B cell (primary cell): ENCODE data around the gene ZNF831.

Source experiments
- EZH2 ChIP-seq: IDR thresholded peaks from 2 replicates; pipeline ENCODE4 v1.6.1; 2012; ENCODE audit warnings: borderline replicate concordance, low read depth, mild to moderate bottlenecking, moderate library complexity, low read length; ENCODE audit not compliant: insufficient read depth, poor library complexity, severe bottlenecking
- TF ChIP-seq, protein P1 (sequence below): fragments of 200-600 bp; IDR thresholded peaks from one replicate; pipeline ENCODE4 v1.8.0; 2022; ENCODE audit warnings: antibody characterized with exemption, mild to moderate bottlenecking

DNA sequence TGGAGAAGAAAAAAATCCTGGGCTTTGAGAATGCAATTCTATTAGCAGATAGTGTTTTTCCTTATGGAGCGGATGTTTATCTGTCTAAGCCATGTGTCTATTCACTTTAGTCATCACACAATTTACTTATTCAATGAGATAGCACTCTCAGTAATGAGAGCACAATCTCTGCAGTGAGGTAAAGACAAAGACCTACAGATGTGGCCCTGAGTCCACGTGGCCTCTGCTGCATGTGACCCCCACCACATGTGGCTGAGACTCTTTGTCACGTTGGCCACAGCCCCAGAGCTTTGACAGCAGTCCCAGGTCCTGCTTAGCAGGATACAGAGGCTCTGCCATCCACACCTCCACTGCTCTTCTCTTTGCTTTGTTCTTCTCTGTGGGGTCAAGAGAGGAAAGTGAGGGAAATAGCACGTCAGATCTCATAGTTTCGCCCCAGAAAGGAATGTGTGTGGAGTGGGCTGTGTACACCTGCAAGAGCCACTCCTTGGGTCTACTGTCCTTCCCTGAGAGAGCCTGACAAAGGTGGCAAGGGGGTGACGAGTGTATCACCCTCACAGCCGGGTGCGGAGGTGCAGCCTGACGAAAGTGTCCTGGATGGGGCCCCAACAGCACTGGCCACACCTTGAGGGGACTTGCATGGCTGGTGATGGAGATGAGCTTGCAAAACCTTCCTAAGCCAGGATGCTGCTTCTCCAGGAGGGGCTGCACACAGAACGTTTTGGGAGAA is 40.7 kb downstream of the ZNF831 start:
- TF ChIP-seq, protein P1, sequence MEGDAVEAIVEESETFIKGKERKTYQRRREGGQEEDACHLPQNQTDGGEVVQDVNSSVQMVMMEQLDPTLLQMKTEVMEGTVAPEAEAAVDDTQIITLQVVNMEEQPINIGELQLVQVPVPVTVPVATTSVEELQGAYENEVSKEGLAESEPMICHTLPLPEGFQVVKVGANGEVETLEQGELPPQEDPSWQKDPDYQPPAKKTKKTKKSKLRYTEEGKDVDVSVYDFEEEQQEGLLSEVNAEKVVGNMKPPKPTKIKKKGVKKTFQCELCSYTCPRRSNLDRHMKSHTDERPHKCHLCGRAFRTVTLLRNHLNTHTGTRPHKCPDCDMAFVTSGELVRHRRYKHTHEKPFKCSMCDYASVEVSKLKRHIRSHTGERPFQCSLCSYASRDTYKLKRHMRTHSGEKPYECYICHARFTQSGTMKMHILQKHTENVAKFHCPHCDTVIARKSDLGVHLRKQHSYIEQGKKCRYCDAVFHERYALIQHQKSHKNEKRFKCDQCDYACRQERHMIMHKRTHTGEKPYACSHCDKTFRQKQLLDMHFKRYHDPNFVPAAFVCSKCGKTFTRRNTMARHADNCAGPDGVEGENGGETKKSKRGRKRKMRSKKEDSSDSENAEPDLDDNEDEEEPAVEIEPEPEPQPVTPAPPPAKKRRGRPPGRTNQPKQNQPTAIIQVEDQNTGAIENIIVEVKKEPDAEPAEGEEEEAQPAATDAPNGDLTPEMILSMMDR, result no peak
- no peak for TF ChIP-seq EZH2
